ENCODE measurements around the gene BMP4.
"Not testable (repeated sequence)": the region's sequence is repeated elsewhere in the genome, so short reads cannot be mapped to it uniquely, and the experiment has no call there.

BMP4 gene

DNA sequence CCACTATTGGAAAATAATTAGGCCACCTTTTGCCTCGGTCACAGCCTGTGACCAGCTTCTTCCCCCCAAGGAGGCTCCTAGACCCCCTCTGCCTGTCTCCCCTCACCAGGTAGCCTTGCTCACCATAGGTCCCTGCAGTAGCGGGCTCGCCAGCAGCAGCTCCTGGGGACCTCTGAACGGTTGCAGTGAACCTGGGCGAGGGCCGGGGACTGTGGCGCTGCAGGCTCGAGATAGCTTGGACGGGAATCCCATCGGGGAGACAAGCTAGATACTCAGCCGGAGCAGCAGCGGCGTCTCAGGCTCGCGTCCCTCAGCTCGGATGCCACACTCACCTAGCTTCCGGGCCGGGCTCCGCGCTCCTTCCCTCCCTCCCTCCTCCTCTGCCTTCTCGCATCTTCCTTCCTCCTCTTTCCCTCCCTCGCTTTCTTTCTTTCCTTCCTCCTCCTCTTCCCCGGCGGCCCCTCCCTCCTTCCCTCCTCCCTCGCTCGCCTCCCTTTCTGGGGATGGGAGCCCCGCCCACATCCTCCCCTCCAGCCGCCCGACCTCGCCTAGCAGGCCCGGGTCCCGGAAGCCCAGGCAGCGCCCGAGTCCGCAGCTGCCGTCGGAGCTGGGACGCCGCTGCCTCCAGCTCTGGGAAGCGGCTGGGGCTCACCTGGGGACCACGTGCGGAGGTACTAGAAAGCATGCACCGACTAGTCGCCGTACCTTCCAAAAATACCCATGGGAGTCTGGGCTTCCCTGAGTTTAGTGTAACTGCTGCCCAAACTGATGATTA lies at the start of gene BMP4:
BMP4 (minus strand) TSS at position 399 of the 775 bp plus-strand sequence. CDS start 4,603 bp downstream, outside the sequence.
- DNase-seq = no peak

DNA sequence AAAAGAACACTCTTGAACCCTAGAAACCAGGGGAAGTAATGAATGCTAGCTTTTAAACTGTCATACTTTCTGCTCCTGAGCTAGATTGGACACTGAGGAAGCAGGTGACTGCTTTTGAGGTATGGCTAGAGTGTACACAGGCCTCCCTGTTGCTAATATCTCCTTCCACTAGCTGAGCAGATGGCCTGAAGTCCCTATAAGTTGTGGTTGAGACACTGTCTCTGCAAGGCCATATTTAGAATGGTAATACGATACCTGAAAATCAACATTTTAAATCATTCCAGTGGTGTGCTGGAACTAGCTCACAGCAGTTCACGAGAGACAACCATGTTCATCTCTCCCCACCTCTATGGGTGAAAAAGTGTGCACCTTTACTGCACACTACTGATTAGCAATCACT lies 46.4 kb upstream of the BMP4 start:
- no peak for DNase-seq

DNA sequence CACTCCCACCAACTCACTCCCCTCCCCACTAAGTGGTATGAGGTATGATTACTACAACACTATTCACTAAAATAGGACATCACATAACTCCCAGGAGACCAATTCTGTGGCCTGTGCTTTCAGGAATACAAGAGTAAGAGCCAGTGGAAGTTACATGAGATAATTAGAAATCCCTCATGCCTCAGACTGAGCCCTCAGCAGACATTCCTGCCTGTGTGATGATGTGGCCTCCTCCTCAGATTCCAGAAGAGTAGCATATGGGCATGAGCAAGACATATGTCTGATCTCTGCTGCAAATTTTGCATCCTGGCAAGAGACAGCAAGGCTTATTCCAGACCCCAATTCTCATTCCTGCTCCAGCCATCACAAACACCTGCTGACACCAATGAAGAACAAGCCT lies 46.0 kb upstream of the BMP4 start:
- DNase-seq = no peak

DNA sequence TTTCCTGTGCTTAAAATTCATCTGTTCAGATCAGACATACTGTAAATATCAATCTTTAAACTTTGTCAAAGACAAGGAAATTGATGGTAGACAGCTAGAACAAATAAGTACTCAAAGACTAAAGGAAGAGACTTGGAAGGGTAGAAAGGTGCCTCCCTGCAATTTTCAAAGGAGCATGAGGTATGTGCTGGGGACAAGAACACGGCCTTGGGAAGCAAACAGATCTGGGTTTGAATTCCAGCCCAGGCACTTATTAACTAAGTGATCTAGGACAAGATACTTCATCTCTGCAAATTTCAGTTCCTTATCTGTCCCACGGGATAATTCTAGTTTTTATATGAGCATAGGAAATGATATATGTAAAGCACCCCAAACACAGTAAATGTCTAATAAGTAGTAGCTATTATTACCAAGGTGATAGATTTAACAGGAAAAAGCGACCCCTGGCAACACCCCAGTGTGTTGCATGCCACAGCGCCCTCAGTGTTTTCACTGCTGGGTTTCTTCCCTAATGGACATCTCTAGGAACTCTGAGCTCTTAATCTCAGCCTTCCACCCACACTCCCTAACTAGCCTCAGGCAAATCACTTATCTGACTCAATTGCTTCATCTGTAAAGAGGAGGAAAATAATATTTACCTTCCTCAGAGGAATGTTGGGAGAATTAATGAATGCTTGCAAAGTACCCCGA lies 44.7 kb upstream of the BMP4 start:
- no peak for DNase-seq

DNA sequence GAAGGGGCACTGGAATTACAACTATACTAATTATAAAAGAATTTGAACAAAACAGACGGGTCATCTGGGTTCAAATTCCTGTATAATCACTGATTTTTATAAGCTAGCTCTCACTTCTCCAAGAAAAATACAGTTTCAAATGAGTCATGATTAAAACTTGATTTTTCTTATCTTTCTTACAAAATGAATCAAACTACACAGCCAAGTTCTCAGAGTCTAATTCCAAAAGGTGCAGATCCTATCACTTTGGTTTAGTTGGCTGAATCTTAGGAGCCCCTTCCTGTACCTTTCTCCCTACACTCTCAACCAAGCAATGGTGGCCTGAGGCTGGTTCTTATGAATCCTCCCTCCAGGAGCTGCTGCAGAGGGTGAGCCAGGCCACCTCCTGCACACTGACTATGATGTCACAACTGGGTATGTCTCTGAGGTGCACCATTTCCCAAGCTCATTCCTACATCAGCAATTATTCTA lies 43.8 kb upstream of the BMP4 start:
- DNase-seq = no peak

DNA sequence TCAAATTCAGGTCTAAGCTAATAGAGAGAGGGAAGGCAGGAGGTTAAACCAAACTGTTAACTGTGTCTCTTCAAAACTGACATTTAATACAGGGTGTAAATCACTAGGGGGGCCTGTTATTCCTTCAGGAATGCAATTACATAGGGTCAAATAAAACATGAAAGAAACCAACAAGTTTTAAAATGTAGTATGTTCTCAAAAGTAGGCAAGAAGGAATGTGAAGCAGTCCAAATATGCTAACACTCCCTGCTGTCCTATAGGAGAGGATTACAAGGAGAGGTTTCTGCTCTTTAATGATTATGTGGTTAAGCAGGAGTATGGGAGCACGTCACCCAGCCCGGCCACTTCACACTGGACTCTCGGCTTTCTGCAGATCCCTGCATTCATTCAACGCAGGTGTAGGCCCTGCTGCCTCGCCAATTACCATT lies 42.5 kb upstream of the BMP4 start:
- DNase-seq = no peak

DNA sequence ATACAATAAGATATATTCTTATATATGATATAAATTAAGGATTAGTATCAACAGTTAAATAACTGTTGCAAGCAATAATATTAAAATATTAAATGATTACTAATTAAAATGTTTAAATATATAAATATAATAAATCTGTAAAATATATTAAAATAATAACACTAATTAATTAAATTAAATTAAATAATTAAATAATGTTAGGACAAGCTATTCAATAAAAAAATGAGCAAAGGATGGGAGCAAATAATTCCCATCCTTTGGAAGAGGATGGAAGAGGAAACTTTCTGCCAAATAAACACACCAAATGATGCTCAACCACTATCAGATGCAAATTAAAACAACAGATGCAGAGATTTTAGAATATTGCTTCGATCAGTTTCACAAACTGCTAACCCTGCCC lies 39.4 kb upstream of the BMP4 start:
- no peak for DNase-seq

DNA sequence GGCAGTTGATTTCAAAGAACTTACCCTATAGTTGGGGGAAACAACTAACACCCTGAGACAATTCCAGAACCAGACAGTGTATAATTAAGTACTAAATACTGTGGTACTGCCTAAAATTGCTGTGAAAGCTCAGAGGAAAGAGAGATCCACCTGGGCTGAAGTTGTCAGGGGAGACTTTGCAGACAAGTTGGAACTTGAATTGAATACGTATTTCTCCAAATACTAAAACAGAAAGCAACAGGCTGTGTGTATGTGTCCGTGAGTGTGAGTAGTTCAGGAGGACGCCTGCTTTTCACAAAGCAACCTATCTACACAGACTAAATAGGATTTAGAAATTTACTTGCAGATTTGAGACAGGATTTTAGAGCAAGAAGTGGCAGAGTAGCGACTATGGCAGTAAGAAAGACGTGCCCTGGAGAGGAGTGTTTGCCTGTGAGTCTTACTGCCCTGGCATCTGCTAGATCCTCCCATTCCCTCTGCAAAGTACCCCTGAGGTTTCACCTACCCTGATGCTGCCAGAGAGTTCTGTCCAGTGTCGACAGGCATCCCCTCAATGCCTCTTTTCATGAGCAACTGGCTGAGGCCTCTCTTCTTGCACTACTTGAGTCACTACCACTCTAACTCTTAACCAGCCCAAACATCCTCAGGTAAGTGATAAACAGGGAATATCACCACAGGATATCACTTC lies 37.4 kb upstream of the BMP4 start:
- no peak for DNase-seq

DNA sequence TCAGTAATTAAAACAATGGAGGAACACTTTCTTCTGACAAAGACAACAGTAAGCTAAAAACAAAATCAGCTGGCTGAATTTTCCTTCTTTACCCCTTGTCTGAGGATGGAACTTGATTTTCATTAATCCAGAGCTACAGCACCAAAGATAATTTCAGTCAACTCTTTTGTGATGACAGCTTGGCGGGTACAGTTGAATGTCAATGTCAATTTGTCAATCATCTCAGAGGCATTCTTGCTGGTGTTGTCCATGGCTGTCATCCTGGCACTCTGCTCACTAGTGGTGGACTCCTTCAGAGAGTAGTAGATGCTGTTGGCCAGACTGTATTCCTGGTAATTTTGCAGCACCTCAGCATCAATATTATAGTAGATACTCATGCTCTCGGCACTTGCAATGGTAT lies 34.4 kb upstream of the BMP4 start:
- DNase-seq = no peak

DNA sequence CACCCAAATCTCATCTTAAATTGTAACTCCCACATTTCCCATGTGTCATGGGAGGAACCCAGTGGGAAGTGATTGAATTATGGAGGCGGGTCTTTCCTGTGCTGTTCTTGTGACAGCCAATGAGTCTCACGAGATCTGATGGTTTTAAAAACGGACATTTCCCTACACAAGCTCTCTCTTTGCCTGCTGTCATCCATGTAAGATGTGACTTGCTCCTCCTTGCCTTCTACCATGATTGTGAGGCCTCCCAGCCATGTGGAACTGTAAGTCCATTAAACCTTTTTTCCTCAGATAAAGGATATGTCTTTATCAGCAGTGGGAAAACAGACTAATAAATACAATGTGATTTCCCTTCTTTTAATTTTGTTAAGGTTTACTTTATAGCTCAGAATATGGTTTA lies 30.1 kb upstream of the BMP4 start:
- DNase-seq = not testable (repeated sequence)

DNA sequence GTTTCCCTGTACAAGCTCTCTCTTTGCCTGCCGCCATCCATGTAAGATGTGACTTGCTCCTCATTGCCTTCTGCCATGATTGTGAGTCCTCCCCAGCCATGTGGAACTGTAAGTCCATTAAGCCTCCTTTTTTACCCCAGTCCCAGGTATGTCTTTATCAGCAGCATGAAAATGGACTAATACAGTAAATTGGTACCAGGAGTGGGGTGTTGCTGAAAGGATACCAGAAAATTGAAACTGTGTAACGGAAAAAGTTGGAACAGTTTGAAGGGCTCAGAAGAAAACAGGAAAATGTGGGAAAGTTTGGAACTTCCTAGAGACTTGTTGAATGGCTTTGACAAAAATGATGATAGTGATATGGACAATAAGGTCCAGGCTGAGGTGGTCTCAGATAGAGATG lies 28.3 kb upstream of the BMP4 start:
- DNase-seq = not testable (repeated sequence)

DNA sequence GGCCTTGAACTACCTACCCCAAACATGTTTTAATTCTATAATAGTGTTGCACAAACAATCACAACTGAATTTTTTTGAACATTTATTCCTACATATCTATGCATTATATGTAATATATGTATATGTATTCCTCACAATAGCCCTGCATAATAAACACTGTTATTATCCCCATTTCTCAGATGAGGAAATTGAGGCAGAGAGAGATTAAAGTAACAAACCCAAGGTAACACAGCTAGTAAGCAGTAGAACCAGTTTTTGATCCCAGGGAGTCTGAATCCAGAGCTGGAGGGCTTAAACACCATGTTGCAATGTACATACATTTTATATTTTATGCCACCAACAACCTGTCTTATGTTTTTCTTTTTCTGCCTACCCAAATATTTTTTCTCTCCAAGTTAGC lies 26.5 kb upstream of the BMP4 start:
- no peak for DNase-seq

DNA sequence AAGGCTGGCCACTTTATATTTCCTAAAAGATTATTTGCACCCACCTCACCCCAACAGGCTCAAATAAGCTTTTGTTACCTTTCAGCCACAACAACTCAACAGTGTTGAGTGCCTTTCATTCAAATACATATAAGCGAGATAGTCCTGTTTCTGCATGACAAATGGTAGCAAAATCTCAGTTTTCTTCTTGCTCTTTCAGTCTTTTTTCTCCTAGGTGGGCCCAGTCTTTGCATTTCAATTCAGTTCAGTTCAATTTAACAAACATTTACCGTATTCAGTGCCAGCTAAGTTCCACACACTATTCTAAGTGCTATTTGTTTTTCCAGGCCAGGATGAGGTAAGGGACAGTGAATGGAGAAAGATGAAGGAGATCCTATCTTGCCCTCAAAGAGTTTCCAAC lies 25.9 kb upstream of the BMP4 start:
- DNase-seq = no peak

DNA sequence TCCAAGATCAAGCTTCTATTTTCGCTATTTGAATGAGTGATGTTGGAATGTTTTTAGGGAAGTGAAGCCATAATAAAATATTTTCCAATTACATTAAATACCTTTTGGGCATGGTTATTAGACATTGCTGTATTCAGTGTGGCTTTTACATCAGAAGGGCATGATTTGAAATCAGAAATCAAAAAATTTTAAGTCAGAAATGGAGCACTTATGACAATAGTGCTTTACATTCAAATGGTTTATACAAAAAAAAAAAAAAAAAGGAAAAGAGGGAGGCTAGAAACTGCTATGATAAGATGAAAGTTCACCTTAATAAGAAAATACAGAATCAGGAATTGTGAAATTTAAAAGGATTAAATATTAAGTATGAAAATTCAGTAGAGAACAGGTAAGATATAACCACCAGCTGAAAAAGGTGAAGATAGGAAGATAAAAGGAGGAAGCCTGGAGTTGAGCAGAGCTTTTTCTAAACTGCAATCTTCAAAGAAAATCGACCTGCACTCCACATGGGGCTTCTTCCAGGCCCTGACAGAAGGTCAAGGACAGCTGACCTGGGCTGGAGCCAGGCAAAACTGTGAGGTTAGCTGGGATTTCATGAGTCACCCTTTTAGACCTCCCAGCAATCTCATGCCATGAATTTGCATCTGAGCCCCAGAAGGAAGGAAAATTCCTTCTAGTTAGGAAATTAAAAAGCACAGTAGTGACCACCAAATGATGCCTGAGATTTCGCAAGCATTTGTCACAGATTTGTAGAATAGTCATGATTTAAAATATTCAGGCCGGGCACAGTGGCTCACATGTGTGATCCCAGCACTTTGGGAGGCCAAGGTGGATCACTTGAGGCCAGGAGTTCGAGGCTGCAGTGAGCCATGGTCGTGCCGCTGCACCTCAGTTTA lies 23.4 kb upstream of the BMP4 start:
- no peak for DNase-seq

DNA sequence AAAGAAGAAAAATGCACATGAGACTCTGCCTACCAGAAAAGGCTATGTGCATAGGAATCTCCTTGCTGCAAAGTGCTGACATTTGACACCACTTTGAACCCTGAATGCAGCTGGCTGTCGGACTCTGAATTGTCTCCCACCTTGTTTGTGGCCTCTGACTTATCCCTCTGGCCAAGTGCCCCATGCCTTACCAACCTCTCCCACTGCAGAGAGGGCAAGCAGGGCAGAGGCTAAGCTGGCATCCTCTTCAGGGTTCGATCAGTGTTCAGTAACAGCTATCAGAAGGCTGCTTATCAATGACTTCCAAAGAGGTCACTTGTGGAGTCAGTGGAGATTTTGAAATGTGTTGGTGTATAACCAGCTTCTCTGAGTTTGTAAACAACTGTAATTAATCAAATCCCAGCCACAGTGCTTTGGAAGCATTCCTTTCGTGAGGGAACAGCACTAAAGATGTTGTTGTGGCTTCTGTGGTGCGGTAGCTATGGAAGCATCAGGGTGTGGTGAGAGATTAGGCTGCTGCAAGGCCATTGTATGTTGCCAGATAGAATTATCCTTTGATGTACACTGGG lies 22.6 kb upstream of the BMP4 start:
- DNase-seq = no peak

DNA sequence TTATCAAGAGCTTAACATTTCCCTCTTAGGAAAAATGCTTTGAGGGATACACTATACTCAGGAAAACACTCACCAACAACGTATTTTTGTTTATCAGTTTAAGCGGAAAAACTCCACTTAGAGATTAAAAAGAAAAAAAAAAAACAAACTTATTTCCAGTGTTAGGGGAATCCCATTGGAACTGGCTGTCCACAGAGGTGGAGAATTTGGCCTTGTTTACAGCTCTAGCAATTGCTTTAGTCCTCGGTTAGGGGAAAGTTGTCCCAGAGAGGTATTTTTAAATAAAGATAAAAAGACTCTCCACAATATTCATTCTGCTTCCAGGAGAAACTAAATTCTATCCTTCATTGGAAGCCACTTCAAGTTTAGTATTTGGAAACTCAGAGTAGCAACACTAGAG lies 21.6 kb upstream of the BMP4 start:
- DNase-seq = no peak

DNA sequence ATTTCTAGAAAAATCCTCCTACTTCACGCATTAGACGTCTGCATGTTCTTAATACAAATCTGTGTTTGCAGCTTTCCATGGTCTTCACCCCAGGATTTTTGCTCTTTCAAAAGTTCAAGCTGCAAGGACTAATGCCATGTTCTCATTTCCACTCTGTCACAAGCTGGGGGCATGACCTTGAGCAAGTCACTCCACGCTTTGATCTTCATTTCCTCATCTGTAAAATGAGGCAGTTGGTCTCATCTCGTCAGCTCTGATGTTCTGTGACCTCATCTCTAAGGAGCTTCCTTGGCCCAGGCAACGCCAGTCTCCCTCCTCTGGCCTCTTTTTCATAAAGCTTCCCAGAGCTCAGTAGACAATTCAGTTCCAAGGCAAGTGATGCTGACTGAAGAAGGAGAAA lies 18.8 kb upstream of the BMP4 start:
- DNase-seq = no peak

DNA sequence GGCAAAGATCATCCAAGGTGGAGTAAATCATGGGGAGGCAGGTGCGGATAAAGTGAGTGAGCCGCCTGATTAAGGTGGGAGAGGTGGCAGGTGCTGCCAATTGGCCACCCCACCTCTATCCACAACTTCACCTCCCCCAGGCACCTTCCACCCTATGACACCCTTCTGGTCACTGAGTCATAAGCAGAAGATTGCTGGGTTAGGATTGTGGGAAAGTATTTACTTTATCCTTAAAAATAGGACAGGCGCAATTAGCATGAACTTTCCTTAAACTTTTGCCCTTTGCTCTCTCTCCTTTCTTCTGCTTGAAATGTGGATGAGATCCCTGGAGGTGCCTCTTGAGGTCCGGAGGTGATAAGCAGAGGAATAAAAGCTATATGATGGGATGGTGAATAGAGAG lies 14.9 kb upstream of the BMP4 start:
- DNase-seq = no peak

DNA sequence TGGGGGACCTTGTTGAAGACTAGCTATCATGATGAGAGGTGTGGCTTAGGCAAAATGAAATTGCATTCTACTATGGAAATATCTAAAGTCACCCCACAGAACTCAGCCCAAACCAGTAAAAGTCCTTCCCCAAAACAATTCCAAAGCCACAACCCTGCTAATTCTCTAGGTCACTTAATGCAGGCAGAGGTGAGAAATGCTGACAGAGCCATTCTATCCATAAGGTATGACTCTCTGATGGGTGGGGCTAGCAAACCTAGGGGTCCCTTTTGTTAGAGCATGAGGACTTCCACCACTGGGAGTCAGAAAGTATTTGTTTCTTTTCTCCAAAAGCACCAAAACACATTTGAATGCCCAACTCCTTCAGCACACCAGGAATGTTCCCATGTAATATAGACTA lies 12.7 kb upstream of the BMP4 start:
- no peak for DNase-seq

DNA sequence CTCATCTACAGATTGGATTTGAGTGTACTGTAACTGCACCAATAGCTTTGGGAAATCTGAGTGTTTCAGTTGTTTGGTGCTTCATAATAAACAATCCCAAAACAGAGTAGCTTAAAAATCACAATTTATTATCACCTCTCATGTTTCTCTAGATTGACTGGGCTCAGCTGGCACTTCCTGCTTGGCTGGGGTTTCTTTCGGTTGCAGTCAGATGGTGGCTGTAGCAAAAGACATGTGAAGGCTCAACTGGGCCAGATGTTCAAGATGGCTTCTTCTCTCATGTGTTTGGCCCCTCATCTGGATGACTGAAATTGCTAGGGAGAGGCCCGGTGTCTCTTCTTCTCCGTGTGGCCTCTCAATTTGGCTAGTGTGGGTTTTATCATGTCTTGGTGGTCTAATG lies 12.1 kb upstream of the BMP4 start:
- no peak for DNase-seq

DNA sequence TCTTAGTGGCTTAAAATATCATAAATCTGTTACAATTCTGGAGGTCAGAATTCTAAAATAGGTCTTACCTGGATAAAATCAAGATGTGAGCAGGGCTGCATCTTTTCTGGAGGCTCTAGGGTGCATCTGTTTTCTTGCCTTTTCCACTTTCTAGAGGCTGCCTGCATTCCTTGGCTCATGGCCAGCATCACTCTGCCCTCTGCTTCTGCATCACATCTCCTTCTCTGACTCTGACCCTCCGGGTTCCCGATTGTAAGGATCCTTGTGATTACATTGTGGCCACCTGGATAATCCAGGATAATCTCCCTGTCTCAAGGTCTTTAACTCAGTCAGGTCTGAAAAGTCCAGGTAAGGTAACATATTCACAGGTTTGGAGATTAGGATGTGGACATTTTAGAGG lies 11.0 kb upstream of the BMP4 start:
- DNase-seq = no peak

DNA sequence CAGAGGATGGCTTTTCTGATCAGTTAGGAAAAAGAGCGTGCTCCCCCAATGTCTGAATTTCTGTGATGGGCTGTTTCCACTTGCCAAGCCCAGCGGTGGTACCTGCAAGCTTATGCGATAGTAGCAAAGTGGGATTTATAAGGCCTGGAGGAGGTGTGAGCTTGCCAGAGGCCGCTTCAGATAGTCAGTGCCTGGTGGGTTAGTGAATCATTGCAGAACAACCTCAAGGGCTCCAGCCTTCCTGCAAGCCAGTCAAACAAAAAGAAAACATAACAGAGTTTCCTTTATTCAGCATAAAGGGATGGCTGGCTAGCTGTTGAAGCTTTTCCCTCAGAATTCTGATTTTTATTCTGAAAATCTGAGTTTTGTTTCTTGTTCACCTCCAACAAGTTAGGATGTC lies 7.6 kb upstream of the BMP4 start:
- no peak for DNase-seq
